Erythroblast (primary cell): Measurements from ENCODE around the gene HERPUD2.

Source experiments
- GATA1 ChIP-seq: IDR thresholded peaks from 2 replicates; pipeline ENCODE4 v1.6.1; 2011; ENCODE audit warnings: low read depth, mild to moderate bottlenecking, control low read depth, low read length, moderate library complexity
- POLR2A ChIP-seq: IDR thresholded peaks from 2 replicates; pipeline ENCODE4 v1.6.1; 2011; ENCODE audit warnings: mild to moderate bottlenecking, low read length

GRCh38 chr7:35735396-35735795 lies 40.5 kb upstream of the HERPUD2 start:
- no peak for TF ChIP-seq POLR2A
- TF ChIP-seq GATA1, result no peak
